HG02642 (cell line): ENCODE data around the gene IL17RC.
A peak's percentile ranks its signal among the peaks of the same experiment; 100 is the strongest.
"Not testable (repeated sequence)": the region's sequence is repeated elsewhere in the genome, so short reads cannot be mapped to it uniquely, and the experiment has no call there.

Experiments used
- ATAC-seq: cut with Tn5 transposase; IDR thresholded peaks from one replicate; pipeline ENCODE4 v1.9.1; 2021; ENCODE audit warnings: mild to moderate bottlenecking; ENCODE audit not compliant: unreplicated experiment, poor library complexity

Gene IL17RC

DNA sequence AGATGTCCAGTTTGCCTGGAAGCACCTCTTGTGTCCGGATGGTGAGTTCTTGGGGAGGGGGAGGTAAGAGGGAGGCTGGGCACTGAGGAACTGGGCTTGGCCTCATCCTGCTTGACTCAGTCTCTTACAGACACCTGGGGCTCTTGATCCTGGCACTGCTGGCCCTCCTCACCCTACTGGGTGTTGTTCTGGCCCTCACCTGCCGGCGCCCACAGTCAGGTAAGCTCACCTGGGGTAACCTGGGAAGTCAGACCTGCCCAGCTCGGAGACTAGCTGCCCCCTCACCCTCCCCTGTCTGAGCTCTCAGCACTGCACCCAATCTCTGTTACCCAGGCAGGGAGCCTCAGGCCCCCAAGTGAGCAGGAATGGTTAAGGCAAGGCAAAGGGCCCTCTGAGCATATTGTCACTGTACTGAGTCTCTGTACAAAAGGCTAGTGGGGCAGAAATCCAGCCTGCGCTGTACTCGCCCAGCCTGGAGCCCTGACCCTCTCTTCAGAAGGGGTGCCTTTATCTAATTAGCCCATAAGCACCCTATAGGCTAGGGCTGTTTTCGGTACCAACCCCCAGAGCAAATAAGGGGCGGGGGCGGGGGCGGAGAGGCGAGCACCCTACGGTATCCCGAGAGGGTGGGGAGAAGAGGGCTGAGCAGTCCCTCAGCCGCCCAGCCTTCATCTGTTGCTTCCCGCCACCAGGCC, 2.2 kb upstream of the IL17RC start:
- ATAC-seq: no peak

DNA sequence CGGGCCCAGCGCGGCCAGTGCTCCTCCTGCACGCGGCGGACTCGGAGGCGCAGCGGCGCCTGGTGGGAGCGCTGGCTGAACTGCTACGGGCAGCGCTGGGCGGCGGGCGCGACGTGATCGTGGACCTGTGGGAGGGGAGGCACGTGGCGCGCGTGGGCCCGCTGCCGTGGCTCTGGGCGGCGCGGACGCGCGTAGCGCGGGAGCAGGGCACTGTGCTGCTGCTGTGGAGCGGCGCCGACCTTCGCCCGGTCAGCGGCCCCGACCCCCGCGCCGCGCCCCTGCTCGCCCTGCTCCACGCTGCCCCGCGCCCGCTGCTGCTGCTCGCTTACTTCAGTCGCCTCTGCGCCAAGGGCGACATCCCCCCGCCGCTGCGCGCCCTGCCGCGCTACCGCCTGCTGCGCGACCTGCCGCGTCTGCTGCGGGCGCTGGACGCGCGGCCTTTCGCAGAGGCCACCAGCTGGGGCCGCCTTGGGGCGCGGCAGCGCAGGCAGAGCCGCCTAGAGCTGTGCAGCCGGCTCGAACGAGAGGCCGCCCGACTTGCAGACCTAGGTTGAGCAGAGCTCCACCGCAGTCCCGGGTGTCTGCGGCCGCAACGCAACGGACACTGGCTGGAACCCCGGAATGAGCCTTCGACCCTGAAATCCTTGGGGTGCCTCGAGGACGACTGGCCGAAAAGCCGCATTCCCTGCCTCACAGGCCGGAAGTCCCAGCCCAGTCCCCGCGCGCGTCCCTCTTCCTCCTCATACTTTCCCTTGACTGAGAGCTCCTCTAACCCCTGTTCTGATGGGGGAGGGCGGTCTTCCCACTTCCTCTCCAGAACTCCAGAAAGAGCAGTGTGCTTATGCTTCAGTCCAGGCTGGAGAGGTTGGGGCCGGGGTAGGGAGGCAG, 1.4 kb upstream of the IL17RC start:
- ATAC-seq: peak; percentile 41

DNA sequence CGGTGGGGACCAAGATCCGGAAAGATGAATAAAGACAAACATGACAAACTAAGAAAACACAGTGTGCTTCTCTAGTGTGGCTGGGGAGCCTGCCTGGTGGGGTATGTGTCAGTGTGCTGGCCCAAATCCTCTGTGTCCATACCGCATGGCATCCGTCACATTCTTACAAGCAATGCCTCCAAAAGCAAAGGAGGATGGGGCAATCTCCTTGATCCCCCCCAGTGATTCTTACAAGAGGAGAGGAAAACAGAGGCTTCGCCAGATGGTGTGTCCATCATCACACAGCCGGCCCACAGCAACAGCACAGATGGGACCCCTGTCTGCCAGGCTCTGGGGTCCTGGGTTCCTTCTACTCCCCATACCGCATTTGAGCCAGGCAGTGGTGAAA, 558 bp upstream of the IL17RC start:
- no peak for ATAC-seq

DNA sequence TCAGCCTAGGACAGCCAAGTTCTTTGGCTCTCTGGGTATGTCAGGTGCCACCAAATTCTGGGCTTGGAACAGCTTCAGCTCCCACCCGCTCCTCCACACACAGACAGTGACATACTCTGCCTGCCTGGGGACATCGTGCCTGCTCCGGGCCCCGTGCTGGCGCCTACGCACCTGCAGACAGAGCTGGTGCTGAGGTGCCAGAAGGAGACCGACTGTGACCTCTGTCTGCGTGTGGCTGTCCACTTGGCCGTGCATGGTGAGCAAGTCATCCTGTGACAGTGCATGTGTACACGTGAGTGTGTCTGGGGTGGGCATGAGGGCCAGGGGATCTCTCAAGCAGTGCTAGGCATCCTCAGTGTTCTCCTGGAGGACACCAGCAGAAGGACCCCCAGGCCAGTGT, 922 bp downstream of the IL17RC start:
- ATAC-seq: no peak

DNA sequence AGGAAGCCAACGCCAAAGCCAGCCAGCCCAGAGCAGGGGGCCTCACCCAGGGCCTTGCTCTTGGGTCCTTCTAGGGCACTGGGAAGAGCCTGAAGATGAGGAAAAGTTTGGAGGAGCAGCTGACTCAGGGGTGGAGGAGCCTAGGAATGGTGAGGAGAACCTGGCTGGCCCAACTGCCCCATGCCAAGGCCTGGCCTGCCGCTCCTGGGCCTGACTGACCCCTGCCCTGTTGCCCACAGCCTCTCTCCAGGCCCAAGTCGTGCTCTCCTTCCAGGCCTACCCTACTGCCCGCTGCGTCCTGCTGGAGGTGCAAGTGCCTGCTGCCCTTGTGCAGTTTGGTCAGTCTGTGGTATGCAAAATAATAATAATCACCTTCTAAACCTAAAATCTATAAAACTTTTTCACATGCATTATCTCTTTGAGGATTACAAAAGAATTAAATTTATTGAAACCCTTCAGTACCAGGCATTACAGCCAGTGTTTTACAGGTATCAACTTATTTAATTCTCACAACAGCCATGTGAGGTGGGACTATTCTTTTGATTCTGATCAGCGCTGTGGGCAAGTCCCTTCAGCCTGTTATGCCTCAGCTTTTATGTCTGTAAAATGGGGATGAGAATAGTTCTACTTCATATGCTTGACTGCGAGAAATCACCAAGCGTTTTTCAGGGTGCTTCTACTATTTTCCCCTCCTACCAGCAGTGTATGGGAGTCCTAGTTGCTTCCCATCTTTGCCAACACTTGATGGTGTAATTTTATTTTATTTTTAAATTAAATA, 1.6 kb downstream of the IL17RC start:
- ATAC-seq: no peak

DNA sequence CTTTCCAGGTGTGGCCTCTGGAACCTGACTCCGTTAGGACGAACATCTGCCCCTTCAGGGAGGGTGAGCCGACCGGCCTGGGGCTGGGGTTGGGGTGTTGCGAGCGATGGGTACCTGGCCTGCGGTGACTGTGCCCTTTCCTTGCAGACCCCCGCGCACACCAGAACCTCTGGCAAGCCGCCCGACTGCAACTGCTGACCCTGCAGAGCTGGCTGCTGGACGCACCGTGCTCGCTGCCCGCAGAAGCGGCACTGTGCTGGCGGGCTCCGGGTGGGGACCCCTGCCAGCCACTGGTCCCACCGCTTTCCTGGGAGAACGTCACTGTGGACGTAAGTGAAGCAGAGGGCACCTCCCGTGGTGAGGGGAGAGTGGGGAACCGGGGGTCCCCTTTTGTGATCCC, 11.3 kb downstream of the IL17RC start:
- no peak for ATAC-seq

DNA sequence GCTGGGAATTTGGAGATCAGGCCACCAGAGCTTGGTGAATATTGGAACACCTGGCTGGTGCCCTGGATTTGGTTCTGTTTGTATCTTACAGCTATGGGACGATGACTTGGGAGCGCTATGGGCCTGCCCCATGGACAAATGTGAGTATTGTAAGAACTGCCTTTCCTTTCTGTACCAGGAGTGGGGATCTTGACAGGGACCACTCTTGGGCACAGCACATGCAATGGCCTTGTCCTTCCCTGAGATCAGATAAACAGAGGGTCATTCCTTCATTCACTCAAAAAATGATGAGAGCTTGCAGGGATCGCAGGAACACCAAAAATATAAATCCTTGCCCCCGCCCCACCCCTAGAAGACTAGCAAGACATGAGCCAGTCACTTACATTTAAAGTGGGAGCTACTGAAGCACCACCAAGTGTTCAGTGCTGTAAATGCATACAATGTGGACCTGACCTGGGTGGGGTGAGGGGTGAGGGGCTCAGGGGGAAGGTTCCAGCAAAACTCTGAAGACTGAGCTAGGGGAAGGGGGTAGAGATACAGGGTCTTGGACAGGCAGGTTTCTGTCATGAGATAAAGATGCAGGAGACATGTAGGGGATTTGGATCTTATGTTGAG, 14.0 kb downstream of the IL17RC start:
- no peak for ATAC-seq

DNA sequence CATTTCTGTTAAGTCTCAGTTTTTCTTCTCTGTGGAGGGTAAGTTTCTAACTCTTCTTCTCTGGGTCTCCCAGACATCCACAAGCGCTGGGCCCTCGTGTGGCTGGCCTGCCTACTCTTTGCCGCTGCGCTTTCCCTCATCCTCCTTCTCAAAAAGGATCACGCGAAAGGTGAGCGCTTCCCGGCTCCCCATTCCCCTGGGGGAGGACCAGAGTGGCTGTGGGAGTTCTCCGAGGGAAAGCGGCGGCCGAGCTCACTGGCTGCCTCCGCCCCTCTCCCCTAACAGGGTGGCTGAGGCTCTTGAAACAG, 15.6 kb downstream of the IL17RC start:
- ATAC-seq: no peak

DNA sequence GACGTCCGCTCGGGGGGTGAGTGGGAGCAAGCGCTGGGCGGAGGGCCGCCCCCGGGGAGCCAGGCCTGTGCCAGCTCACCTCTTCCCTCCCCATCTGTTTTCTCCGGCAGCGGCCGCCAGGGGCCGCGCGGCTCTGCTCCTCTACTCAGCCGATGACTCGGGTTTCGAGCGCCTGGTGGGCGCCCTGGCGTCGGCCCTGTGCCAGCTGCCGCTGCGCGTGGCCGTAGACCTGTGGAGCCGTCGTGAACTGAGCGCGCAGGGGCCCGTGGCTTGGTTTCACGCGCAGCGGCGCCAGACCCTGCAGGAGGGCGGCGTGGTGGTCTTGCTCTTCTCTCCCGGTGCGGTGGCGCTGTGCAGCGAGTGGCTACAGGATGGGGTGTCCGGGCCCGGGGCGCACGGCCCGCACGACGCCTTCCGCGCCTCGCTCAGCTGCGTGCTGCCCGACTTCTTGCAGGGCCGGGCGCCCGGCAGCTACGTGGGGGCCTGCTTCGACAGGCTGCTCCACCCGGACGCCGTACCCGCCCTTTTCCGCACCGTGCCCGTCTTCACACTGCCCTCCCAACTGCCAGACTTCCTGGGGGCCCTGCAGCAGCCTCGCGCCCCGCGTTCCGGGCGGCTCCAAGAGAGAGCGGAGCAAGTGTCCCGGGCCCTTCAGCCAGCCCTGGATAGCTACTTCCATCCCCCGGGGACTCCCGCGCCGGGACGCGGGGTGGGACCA, 16.1 kb downstream of the IL17RC start:
- ATAC-seq: peak; percentile 66

DNA sequence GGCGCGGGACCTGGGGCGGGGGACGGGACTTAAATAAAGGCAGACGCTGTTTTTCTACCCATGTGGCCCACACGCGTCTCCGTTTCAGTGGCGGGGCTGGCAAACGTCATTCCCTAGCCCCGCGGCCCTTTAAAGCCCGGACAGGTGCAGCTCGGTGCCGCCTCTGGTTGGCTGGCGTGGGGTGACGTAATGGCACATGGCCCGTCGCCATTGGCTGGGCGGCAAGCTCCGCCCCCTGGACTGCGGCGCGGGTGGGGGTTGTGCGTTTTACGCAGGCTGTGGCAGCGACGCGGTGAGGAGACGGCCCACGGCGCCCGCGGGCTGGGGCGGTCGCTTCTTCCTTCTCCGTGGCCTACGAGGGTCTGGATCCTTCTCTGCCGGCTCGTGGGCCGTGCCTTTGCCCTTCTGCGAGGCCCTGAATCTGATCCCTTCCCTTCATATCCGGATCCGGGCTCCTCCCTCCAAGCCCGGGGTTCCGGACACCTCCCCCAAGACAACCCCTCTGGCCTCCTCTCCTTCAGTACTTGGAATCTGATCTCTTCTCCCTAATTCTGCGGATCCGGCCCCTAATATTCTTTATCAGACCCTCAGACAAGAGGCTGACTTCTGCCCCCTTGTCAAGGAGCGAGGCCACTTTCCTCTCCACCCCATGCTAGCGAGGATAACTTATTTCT, 16.8 kb downstream of the IL17RC start, which contains the start of gene CRELD1:
TSS of gene CRELD1 (plus strand) at position 274 of the 674 bp plus-strand sequence. CDS start 605 bp downstream, outside the sequence.
- ATAC-seq: peak; percentile 90

DNA sequence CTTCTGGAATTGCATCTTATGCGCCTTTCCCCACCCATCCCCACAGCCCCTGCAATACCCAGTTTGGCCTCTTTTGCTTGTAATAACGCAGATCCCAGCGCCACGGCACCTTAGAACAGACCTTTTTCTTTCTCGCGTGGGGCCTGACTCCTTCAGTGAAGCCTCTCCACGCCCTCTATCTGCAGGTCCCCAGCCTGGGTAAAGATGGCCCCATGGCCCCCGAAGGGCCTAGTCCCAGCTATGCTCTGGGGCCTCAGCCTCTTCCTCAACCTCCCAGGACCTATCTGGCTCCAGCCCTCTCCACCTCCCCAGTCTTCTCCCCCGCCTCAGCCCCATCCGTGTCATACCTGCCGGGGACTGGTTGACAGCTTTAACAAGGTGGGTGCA, 17.3 kb downstream of the IL17RC start:
- no peak for ATAC-seq

DNA sequence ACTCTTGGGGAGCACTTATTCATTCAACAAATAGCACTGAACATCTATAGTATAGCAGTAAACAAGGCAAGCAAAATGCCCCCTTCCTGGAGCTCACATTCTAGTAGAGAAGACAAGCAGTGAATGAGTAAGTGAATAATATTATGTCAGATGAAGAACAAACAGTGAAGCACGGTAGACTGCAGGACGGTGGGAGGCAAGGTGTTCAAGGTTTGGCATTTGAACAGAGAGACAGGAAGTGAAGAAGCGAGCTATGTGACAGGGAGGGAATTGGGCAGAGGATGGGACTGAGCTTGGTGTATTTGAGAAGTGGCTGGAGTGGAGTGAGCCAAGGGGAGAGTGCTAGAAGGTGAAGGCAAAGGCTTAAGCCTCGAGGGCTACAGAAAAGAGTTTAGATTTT, 18.1 kb downstream of the IL17RC start:
- ATAC-seq: no peak

DNA sequence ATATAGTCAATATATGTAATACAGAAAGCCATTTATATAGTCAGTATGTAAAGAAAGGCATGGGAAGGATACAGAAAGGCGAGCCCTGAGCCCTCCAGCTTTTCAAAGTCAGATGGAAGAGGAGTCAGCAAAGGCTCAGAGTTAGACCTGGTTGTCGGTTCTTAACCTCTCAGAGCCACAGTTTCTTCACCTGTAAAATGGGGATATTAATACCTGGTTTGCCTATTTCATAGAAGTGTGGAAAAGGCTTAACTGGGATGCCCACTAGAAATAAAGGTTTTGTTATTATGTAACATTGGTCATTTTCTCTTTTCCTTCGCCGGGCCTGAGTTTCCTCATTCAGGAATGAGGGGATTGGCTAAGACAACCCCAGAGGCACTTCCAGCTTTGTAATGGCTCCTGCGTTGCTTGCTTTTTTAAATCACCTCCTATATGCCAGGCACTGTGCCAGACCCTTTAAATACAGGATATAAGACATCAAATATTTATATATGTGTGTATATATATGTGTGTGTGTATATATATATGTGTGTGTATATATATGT, 19.1 kb downstream of the IL17RC start:
- ATAC-seq: no peak

DNA sequence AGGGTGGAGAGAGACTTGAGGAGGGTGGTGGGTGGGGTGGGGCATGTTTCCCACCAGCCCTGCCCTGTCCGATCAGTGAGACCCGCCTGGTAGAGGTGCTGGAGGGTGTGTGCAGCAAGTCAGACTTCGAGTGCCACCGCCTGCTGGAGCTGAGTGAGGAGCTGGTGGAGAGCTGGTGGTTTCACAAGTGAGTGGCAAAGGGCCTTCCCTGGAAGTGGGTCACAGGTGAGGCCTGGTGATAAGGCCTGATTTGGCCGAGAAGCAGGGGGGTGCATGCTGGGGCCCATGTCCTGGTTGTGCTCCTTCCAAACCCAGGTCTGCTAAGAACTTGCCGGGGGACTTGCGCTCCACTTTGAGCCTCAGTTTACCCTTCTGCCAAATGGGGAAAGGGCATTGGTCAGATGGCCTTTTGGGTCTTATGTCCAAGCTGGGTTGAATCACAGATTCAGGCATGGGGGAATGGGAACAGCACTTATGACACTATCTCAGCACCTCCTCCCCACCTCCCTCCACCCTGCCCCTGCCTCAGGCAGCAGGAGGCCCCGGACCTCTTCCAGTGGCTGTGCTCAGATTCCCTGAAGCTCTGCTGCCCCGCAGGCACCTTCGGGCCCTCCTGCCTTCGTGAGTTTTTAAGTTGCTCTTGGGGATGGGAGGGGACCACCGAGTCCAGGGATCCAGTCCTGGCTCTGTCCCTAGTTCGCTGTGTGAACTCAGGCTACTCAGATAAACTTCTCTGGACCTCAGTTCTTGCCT, 20.8 kb downstream of the IL17RC start:
- ATAC-seq: no peak

DNA sequence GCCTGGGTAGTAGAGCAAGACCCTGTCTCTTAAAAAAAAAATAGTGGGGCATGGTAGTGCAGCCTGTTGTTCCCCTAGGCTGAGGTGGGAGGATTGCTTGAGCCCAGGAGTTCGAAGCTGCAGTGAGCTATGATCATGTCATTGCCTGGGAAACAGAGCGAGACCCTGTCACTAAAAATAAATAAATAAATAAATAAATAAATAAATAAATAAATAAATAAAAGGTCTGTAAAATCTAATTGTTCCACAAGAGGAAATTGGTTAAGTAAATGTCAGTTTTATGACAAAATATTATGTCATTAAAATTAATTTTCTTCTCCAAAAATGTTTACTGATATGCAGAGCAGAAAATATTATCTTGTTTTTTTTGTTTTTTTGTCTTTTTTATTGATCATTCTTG, 22.1 kb downstream of the IL17RC start:
- no peak for ATAC-seq

DNA sequence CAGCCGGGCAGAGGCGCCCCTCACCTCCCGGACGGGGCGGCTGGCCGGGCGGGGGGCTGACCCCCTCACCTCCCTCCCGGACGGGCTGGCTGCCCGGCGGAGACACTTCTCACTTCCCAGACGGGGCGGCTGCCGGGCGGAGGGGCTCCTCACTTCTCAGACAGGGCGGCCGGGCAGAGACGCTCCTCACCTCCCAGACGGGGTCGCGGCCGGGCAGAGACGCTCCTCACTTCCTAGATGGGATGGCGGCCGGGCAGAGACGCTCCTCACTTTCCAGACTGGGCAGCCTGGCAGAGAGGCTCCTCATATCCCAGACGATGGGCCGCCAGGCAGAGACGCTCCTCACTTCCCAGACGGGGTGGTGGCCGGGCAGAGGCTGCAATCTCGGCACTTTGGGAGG, 23.0 kb downstream of the IL17RC start:
- not testable (repeated sequence) for ATAC-seq

DNA sequence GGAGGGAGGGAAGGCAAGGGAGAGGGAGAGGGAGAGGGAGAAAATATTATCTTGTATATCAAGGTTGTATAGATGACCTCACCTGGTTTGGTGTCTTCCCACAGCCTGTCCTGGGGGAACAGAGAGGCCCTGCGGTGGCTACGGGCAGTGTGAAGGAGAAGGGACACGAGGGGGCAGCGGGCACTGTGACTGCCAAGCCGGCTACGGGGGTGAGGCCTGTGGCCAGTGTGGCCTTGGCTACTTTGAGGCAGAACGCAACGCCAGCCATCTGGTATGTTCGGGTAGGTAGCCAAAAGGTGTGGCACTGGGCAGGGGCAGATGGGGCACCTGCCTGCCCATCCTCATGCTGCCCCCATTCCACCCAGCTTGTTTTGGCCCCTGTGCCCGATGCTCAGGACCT, 23.8 kb downstream of the IL17RC start:
- no peak for ATAC-seq

DNA sequence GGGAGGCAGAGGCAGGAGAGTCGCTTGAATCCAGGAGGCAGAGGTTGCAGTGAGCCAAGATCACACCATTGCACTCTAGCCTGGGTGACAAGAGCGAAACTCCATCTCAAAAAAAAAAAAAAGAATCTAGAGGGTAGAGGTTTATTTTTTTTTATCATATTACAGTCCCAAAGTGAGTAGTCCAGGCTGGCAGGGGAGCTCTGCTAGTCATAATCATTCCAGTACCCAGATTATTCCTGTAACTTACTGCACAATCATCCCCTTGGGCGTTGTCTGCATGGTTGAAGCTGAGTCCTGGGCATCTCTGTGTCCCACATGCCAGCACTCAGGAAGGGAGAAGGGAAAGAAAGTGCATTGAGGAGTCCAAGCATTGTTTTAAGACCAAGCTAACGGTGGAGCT, 25.3 kb downstream of the IL17RC start:
- no peak for ATAC-seq
